ENCODE data around the gene FILIP1. TPM values are rescaled to one million over a fixed set of nuclear protein-coding genes. Genes with fewer than 3 reads are reported as not detected.

The FILIP1 gene
- total and polyA plus RNA-seq, 10 of the 15 experiments (the other 5 are each of a cell fraction or from before 2014, with no cell fraction given) = 0.23 to 2.0 (median 0.44) TPM

DNA sequence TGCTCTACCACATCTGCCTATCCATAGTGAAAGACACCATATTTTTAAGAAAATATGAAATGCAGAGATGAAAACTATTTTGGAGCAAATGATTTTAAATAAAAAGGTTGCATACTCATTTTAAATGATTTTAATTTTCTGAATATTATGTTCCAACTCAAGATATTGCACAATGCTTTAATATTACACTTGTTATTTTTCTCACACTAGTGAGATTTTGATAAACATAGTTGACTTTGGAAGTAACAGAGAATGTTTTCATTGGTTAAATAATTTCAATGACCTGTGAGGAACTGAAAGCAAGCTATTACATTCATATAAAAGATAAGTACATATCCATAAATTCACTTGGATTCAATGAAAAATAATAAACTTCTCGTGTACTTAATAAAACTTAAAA lies 201.9 kb downstream of the FILIP1 start:
- RAD21 ChIA-PET (ENCODE audit: unreplicated experiment) = interaction anchor here (1.2 to 1.8 kb wide), 2 partner anchors 24 to 235 kb away, joined by 3 to 5 read pairs; no protein-coding TSS in a partner anchor
- ATAC-seq = no peak
- 100% methylated on average over 1 of the region's 1 CpG for WGBS (ENCODE audit: insufficient coverage, insufficient replicate concordance, low lambda C conversion rate, missing lambda C conversion rate)
- Histone ChIP-seq H3K4me2 (ENCODE audit: control insufficient read depth, insufficient read depth) (no peak overlapping the region), H3K27me3 (replicated peaks in 1 of 2; ENCODE audit: control insufficient read depth in 2 of 2, insufficient read depth in 2 of 2, low read length in 1 of 2) (no peaks in the 10 kb centered on the region), H3K9ac (ENCODE audit: control insufficient read depth, insufficient read depth, low read length) (no peak overlapping the region), H3K9me3 (replicated peaks; ENCODE audit: control insufficient read depth, insufficient read depth, low read length) (no peaks in the 10 kb centered on the region), H4K20me1 (ENCODE audit: control insufficient read depth, insufficient read depth) (no peaks in the 10 kb centered on the region), H3K79me2 (ENCODE audit: control insufficient read depth, insufficient read depth, low read length) (peaks cover 19% of the 10 kb centered on the region), H2AFZ (ENCODE audit: control insufficient read depth, low read depth, low read length) (no peak overlapping the region), H3K36me3 (ENCODE audit: control insufficient read depth in 2 of 2, insufficient read depth in 2 of 2, low read length in 1 of 2) (0 out of 4 replicates have a peak, but pooled peaks cover 0 to 3% of the 10 kb centered on the region in 2 experiments), H3K4me1 (ENCODE audit: control insufficient read depth, insufficient read depth, low read length) (no peaks in the 10 kb centered on the region), H3K27ac (ENCODE audit: control insufficient read depth, insufficient read depth) (no peak overlapping the region), H3K4me3 (no peak overlapping the region)
- POLR2A ChIA-PET = no interaction called here
- no peak for DNase-seq (ENCODE audit: low read depth, low spot score)
- no TSS peak for BruUV-seq (replicated peaks)
- CTCF ChIA-PET = interaction anchor here (0.9 kb wide), 1 partner anchor 19 kb away, joined by 3 read pairs; no protein-coding TSS in a partner anchor
- FAIRE-seq = no peak
- SMC1A ChIA-PET (ENCODE audit: uncharacterized antibody, unreplicated experiment) = interaction anchor here (0.9 to 1.6 kb wide), 6 partner anchors 12 to 237 kb away, joined by 3 to 4 read pairs (median 4); no protein-coding TSS in a partner anchor
- in situ Hi-C loops (cut with MboI) (no loop called here), intact Hi-C loops (cut with micrococcal nuclease; ENCODE audit: unreplicated experiment) (no loop called here)
- TF ChIP-seq ZNF384 (IDR thresholded peaks at IDR 0.05; ENCODE audit: borderline replicate concordance, low read depth, low read length) = no peak
- no peak for TF ChIP-seq RCOR1 (conservative IDR thresholded peaks at IDR 0.05; ENCODE audit: low read depth, low read length)
- TF ChIP-seq PAX5 (IDR thresholded peaks at IDR 0.05; ENCODE audit: borderline replicate concordance, low read depth, low read length) = no peak
- TF ChIP-seq RB1 (IDR thresholded peaks at IDR 0.05; ENCODE audit: borderline replicate concordance) = no peak
- no peak for TF ChIP-seq WRNIP1 (IDR thresholded peaks at IDR 0.05; ENCODE audit: borderline replicate concordance, low read depth, low read length)
- TF ChIP-seq ZNF24 (IDR thresholded peaks at IDR 0.05) = no peak
- TF ChIP-seq NFYA (IDR thresholded peaks at IDR 0.05; ENCODE audit: borderline replicate concordance, low read depth, low read length) = no peak
- TF ChIP-seq ETV6 (conservative IDR thresholded peaks at IDR 0.05 in 1 of 2, IDR thresholded peaks at IDR 0.05 in 1 of 2; ENCODE audit: borderline replicate concordance in 1 of 2, low read depth in 1 of 2) = no peak
- no peak for TF ChIP-seq TCF7 (IDR thresholded peaks at IDR 0.05; ENCODE audit: borderline replicate concordance)
- no peak for TF ChIP-seq RBBP5 (conservative IDR thresholded peaks at IDR 0.05)

Measured in GM12878 (cell line).